H9 (cell line): ENCODE data around the gene CD300LG. TPM values are rescaled to one million over a fixed set of nuclear protein-coding genes. Genes with fewer than 3 reads are reported as not detected.

Experiments used
- DNase-seq: peaks from one replicate; pipeline ENCODE4 v3.0.0-alpha.2; 2017
- H2AFZ ChIP-seq: one replicate; pipeline ENCODE4 v1.6.1; 2013; ENCODE audit warnings: mild to moderate bottlenecking, low read length, control low read depth, moderate library complexity
- H2AK5ac ChIP-seq: 2 replicates; pipeline ENCODE4 v1.6.1; 2013; ENCODE audit warnings: low read length, control low read depth, mixed read lengths; ENCODE audit not compliant: insufficient read length
- H2BK120ac ChIP-seq: one replicate; pipeline ENCODE4 v1.6.1; 2013; ENCODE audit warnings: low read depth, mild to moderate bottlenecking, low read length, control low read depth, inconsistent platforms; ENCODE audit not compliant: poor library complexity, severe bottlenecking
- H2BK12ac ChIP-seq: 2 replicates; pipeline ENCODE4 v1.6.1; 2013; ENCODE audit warnings: low read length, control low read depth, mixed read lengths, low read depth; ENCODE audit not compliant: insufficient read length
- H2BK15ac ChIP-seq: 2 replicates; pipeline ENCODE4 v1.6.1; 2013; ENCODE audit warnings: low read depth, low read length, control low read depth
- H2BK20ac ChIP-seq: one replicate; pipeline ENCODE4 v1.6.1; 2013; ENCODE audit warnings: low read depth, mild to moderate bottlenecking, low read length, control low read depth, inconsistent platforms; ENCODE audit not compliant: poor library complexity, severe bottlenecking
- H2BK5ac ChIP-seq: 2 replicates; pipeline ENCODE4 v1.6.1; 2013; ENCODE audit warnings: low read length, control low read depth, mixed read lengths; ENCODE audit not compliant: insufficient read length
- H3K14ac ChIP-seq: 2 replicates; pipeline ENCODE4 v1.6.1; 2013; ENCODE audit warnings: low read length, control low read depth; ENCODE audit not compliant: insufficient read depth
- H3K18ac ChIP-seq: 2 replicates; pipeline ENCODE4 v1.6.1; 2013; ENCODE audit warnings: low read depth, mild to moderate bottlenecking, mixed read lengths, low read length, control low read depth; ENCODE audit not compliant: insufficient read length
- H3K23ac ChIP-seq: 2 replicates; pipeline ENCODE4 v1.6.1; 2013; ENCODE audit warnings: low read length, control low read depth, mixed read lengths, low read depth; ENCODE audit not compliant: insufficient read length
- H3K23me2 ChIP-seq: 2 replicates; pipeline ENCODE4 v1.6.1; 2013; ENCODE audit warnings: low read depth, mild to moderate bottlenecking, mixed read lengths, low read length, control low read depth; ENCODE audit not compliant: insufficient read length, poor library complexity, severe bottlenecking
- H3K27ac ChIP-seq: 2 replicates; pipeline ENCODE4 v1.5.1; 2013; ENCODE audit warnings: low read length, control low read depth, mixed read lengths, low read depth; ENCODE audit not compliant: insufficient read length
- H3K27me3 ChIP-seq: 2 replicates; pipeline ENCODE4 v1.6.1; 2013; ENCODE audit warnings: low read length, control low read depth, inconsistent platforms; ENCODE audit not compliant: insufficient read depth
- H3K4ac ChIP-seq: 2 replicates; pipeline ENCODE4 v1.6.1; 2013; ENCODE audit warnings: low read depth, mild to moderate bottlenecking, control low read depth, inconsistent platforms, low read length, moderate library complexity
- H3K4me1 ChIP-seq: 2 replicates; pipeline ENCODE4 v1.6.1; 2013; ENCODE audit warnings: low read length, control low read depth, inconsistent platforms; ENCODE audit not compliant: insufficient read depth
- H3K4me2 ChIP-seq: 2 replicates; pipeline ENCODE4 v1.6.1; 2013; ENCODE audit warnings: low read length, control low read depth, mixed read lengths; ENCODE audit not compliant: insufficient read length, insufficient read depth
- H3K56ac ChIP-seq: 2 replicates; pipeline ENCODE4 v1.6.1; 2013; ENCODE audit warnings: low read depth, mild to moderate bottlenecking, mixed read lengths, low read length, control low read depth; ENCODE audit not compliant: insufficient read length
- H3K79me1 ChIP-seq: 2 replicates; pipeline ENCODE4 v1.6.1; 2013; ENCODE audit warnings: low read depth, mild to moderate bottlenecking, moderate library complexity, low read length, control low read depth, inconsistent platforms; ENCODE audit not compliant: insufficient read depth, poor library complexity, severe bottlenecking
- H3K79me2 ChIP-seq: 2 replicates; pipeline ENCODE4 v1.6.1; 2013; ENCODE audit warnings: low read length, control low read depth, inconsistent platforms; ENCODE audit not compliant: insufficient read depth
- H3K9ac ChIP-seq: 2 replicates; pipeline ENCODE4 v1.6.1; 2013; ENCODE audit warnings: low read length, control low read depth, mixed read lengths; ENCODE audit not compliant: insufficient read length; ENCODE audit errors: extremely low read depth
- H3K9me3 ChIP-seq: one replicate; pipeline ENCODE4 v1.6.1; 2013; ENCODE audit warnings: low read depth, low read length, inconsistent platforms; ENCODE audit not compliant: control insufficient read depth
- H3T11ph ChIP-seq: one replicate; pipeline ENCODE4 v1.6.1; 2013; ENCODE audit warnings: mild to moderate bottlenecking, low read length, control low read depth, inconsistent platforms
- H4K20me1 ChIP-seq: one replicate; pipeline ENCODE4 v1.6.1; 2013; ENCODE audit not compliant: control insufficient read depth, insufficient read length, insufficient read depth
- H4K5ac ChIP-seq: 2 replicates; pipeline ENCODE4 v1.6.1; 2013; ENCODE audit warnings: low read depth, mild to moderate bottlenecking, mixed read lengths, low read length, control low read depth; ENCODE audit not compliant: insufficient read length
- H4K8ac ChIP-seq: replicated peaks from 2 replicates; pipeline ENCODE4 v1.6.1; 2013; ENCODE audit warnings: low read length, control low read depth, mixed read lengths, low read depth; ENCODE audit not compliant: insufficient read length
- H4K91ac ChIP-seq: 2 replicates; pipeline ENCODE4 v1.6.1; 2013; ENCODE audit warnings: low read depth, mild to moderate bottlenecking, moderate library complexity, mixed read lengths, low read length, control low read depth; ENCODE audit not compliant: insufficient read length
- H3K27ac Mint-ChIP-seq, 3 experiments: 2 replicates in 2 of 3; 3 replicates in 1 of 3; pipeline ENCODE4 v1.8.0; 2020 to 2021; ENCODE audit warnings: mixed read lengths in 3 of 3, mild to moderate bottlenecking in 1 of 3, moderate library complexity in 1 of 3
- H3K27me3 Mint-ChIP-seq: 2 replicates; pipeline ENCODE4 v1.8.0; 2021; ENCODE audit warnings: low read depth, mild to moderate bottlenecking, moderate library complexity, mixed read lengths
- H3K36me3 Mint-ChIP-seq, 3 experiments: 2 replicates in 2 of 3; 3 replicates in 1 of 3; pipeline ENCODE4 v1.8.0; 2020 to 2021; ENCODE audit warnings: low read depth in 3 of 3, mixed read lengths in 3 of 3; ENCODE audit not compliant: insufficient read depth in 1 of 3
- H3K4me1 Mint-ChIP-seq, 2 experiments: 2 replicates each; pipeline ENCODE4 v1.8.0; 2020; ENCODE audit warnings: mixed read lengths in 2 of 2
- H3K4me3 Mint-ChIP-seq, 2 experiments: 2 replicates in 1 of 2; 3 replicates in 1 of 2; pipeline ENCODE4 v1.8.0; 2020 to 2021; ENCODE audit warnings: mild to moderate bottlenecking in 2 of 2, mixed read lengths in 2 of 2, moderate library complexity in 1 of 2
- H3K9me3 Mint-ChIP-seq, 2 experiments: 2 replicates in 1 of 2; 3 replicates in 1 of 2; pipeline ENCODE4 v1.8.0; 2020; ENCODE audit warnings: mild to moderate bottlenecking in 2 of 2, mixed read lengths in 2 of 2, moderate library complexity in 1 of 2
- CTCF ChIP-seq: fragments of 200-600 bp; sonication (generic); conservative IDR thresholded peaks from 3 replicates; pipeline ENCODE4 v1.8.0; 2021; ENCODE audit warnings: antibody characterized with exemption, mild to moderate bottlenecking
- WGBS: extraction: QIAGEN DNeasy Blood & Tissue Kit; methylation state at CpG from one replicate; pipeline ENCODE4 v1.1.7; 2013; ENCODE audit warnings: missing lambda C conversion rate, low lambda C conversion rate, mixed read lengths; ENCODE audit not compliant: insufficient read length; ENCODE audit errors: extremely low coverage; 5-methylcytosine and 5-hydroxymethylcytosine counted together
- total RNA-seq: library from RNA; stranded (reverse); gene quantifications from 2 replicates; pipeline ENCODE4 v1.2.1, GENCODE V29; 2021

CD300LG gene
- total RNA-seq, 1 experiment from 2014 or later = not detected

GRCh38 chr17:43871946-43872690, 25.1 kb downstream of the CD300LG start:
- Histone ChIP-seq H3K9ac (no peak overlapping the region), H4K5ac (no peak overlapping the region), H3K79me2 (no peaks in the 10 kb centered on the region), H3K4ac (no peak overlapping the region), H3K18ac (no peak overlapping the region), H3K27me3 (no peaks in the 10 kb centered on the region), H3K27ac (no peak overlapping the region), H3K23me2 (no peaks in the 10 kb centered on the region), H3K4me2 (no peak overlapping the region), H4K8ac (no peak overlapping the region), H3K9me3 (no peaks in the 10 kb centered on the region), H3K56ac (no peak overlapping the region), H2BK5ac (no peak overlapping the region), H4K20me1 (peaks cover 4% of the 10 kb centered on the region), H3T11ph (no peak overlapping the region), H2BK12ac (no peak overlapping the region), H2BK20ac (no peak overlapping the region), H2AK5ac (no peak overlapping the region), H2BK15ac (no peak overlapping the region), H3K23ac (no peak overlapping the region), H2BK120ac (no peak overlapping the region), H2AFZ (no peak overlapping the region), H4K91ac (no peak overlapping the region), H3K4me1 (no peaks in the 10 kb centered on the region), H3K79me1 (no peaks in the 10 kb centered on the region), H3K14ac (no peak overlapping the region)
- Mint-ChIP-seq H3K9me3 (no peaks in the 10 kb centered on the region), H3K4me1 (peaks cover 0 to 9% of the 10 kb centered on the region in 2 experiments; a peak in 2 of 4 replicates), H3K4me3 (no peak overlapping the region), H3K36me3 (peaks cover 0 to 2% (median 0%) of the 10 kb centered on the region in 3 experiments; a peak in 2 of 7 replicates), H3K27ac (no peak overlapping the region), H3K27me3 (peaks cover 22% of the 10 kb centered on the region)
- WGBS = no CpG with 5 or more reads among the region's 14 CpGs
- DNase-seq = no peak
- TF ChIP-seq CTCF = no peak
